GOT3 (cell line): ENCODE results near the gene AGPAT3.

Source experiments
- DNase-seq: peaks from one replicate; lab custom pipeline; 2025; ENCODE audit warnings: mixed read lengths; lab: John Stamatoyannopoulos, UW

The AGPAT3 gene

GRCh38 chr21:43957611-43958362 is 92.8 kb downstream of the AGPAT3 start:
- DNase-seq = no peak

DNA sequence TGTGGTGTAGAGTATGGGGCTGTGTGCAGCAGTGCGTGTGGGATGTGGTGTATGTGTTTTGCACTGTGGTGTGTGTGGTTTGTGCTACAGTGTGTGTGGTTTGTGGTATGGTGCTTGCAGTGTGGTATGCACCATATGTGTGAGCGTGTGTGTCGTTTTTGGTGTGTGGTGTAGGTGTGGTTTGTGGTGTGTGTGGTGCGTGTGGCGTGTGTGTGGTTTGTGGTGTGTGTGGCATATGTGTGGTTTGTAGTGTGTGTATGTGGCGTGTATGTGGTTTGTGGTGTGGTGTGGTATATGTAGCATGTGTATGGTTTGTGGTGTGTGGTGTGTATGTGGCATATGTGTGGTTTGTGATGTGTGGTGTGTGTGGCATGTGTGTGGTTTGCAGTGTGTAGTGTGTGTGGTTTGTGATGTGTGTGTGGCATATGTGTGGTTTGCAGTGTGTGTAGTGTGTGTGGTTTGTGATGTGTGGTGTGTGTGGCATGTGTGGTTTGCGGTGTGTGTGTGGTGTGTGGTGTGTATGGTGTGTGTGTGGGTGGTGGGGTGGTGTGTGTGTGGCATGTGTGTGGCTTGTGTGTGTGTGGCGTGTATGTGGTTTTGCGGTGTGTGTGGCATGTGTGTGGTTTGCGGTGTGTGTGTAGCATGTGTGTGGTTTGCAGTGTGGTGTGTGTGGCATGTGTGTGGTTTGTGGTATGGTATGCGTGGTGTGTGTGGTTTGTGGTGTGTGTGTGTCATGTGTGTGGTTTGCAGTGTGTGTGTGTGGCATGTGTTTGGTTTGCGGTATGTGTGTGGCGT is 93.5 kb downstream of the AGPAT3 start:
- no peak for DNase-seq

- DNase-seq = no peak
Observed at GRCh38 chr21:43959231-43960116, 94.5 kb downstream of the AGPAT3 start.

- no peak for DNase-seq
Observed at GRCh38 chr21:43961382-43961909, 96.4 kb downstream of the AGPAT3 start.

GRCh38 chr21:43965911-43966585 is 101.0 kb downstream of the AGPAT3 start:
- no peak for DNase-seq

DNA sequence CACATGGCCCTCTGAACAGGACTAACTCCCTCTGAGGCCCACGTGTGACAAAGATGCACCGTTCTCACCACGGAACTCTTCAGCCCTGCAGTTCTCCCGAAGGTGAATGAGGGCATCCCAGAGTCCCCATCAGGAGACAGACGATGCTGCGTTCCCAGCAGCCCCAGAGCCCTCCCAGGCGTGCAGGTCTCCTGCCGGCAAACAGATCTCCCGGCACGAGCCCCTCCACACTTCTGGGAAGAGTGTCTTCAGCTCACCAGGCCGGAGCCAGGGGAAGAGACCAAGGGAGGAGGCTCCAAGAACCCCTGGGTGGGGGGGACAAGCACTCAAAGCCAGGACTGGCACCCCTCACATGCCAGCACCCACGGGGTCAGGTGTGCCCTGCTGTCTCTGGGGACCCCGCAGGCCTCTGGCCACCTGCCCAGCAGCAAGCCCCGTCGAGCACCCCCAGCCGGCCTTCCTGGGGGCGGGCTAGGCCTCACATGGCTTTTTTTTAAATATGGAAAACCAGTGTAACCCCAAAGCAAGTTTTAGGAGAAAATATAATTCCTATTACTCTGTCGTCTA is 102.0 kb downstream of the AGPAT3 start:
- DNase-seq = no peak

DNA sequence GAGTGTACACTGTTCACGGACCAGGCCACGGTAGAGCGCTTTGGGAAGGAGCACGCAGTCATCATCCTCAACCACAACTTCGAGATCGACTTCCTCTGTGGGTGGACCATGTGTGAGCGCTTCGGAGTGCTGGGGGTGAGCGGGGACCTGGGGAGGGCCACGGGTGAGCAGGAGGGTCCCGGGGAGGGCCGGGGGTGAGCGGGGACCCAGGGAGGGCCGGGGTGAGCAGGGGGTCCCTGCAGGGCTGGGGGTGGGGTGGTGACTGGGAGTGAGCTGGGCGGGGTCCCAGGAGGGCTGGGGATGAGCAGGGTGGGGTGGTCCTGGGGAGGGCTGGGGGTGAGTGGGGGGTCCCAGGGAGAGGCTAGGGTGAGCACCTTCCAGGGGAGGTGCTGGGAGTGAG is 103.0 kb downstream of the AGPAT3 start:
- DNase-seq = no peak

GRCh38 chr21:43968410-43969114 is 103.5 kb downstream of the AGPAT3 start:
- DNase-seq = no peak

GRCh38 chr21:43969115-43969444 is 104.1 kb downstream of the AGPAT3 start:
- no peak for DNase-seq

DNA sequence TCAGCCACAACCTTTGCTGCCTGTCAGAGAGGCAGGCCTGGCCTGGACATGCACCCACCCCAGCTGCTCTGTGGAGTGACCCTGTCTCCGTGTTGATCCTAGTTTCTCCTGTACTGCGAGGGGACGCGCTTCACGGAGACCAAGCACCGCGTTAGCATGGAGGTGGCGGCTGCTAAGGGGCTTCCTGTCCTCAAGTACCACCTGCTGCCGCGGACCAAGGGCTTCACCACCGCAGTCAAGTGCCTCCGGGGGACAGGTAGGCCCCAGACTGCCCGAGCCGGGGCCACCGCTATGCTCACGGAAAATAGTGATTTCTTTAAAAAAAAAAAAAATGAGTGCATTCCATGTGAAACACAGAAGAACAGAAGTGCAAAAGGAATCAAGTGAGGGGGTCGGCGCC is 105.5 kb downstream of the AGPAT3 start:
- no peak for DNase-seq

GRCh38 chr21:43971201-43971991 is 106.4 kb downstream of the AGPAT3 start:
- no peak for DNase-seq

- DNase-seq = no peak
Observed at GRCh38 chr21:43971992-43972255, 106.9 kb downstream of the AGPAT3 start.

- no peak for DNase-seq
Observed at GRCh38 chr21:43972850-43973633, 108.0 kb downstream of the AGPAT3 start.

GRCh38 chr21:43973634-43973955 is 108.6 kb downstream of the AGPAT3 start:
- no peak for DNase-seq

GRCh38 chr21:43974791-43975468 is 109.9 kb downstream of the AGPAT3 start:
- no peak for DNase-seq

- DNase-seq = no peak
Observed at GRCh38 chr21:43975469-43976098, 110.6 kb downstream of the AGPAT3 start.

DNA sequence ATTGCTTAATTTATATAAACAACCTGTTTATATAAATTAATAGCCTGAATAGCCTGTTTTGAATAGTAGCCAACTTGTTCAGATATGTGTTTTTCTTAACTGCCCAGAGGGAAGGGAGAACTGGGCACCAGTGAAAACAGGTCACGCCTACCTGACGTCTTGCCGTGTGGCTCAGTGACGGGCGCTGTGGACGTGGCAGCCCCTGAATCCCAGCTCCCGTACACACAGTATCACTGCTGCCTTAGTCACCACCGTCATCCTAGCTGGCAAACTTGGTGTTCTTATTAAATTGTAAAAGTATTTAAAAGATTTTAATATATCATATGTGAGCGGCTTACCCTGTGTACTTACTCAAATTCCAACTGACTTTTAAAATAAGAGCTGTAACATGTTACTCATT is 111.6 kb downstream of the AGPAT3 start:
- DNase-seq = no peak

DNA sequence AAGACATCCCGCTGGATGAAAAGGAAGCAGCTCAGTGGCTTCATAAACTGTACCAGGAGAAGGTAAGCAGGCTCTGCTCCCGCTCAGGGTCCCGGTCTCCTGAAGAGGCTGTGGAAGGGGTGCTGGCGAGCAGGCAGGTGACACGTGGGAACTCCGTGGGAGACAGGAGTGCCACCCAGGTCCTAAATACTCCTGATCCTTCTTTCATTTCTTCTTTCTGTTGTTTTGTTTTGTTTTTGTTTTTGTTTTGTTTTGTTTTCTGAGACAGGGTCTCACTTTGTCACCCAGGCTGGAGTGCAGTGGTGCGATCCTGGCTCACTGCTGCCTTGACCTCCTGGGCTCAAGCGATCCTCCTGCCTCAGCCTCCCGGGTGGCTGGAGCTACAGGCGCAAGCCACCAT is 113.0 kb downstream of the AGPAT3 start:
- no peak for DNase-seq
